Activated naive CD8-positive, alpha-beta T cell treated with anti-CD3 and anti-CD28 coated beads, Interleukin-2, amount 10 ng/mL, durations not matched to agents 7 days and 5 days (primary cell): Measurements from ENCODE around the gene TMEM161B. TPM values are rescaled to one million over a fixed set of nuclear protein-coding genes. Genes with fewer than 3 reads are reported as not detected.
A peak's percentile ranks its signal among the peaks of the same experiment; 100 is the strongest.
"Not testable (repeated sequence)": the region's sequence is repeated elsewhere in the genome, so short reads cannot be mapped to it uniquely, and the experiment has no call there.

Experiments used
- ATAC-seq: fragments of 150-1000 bp; cut with Tn5 transposase; one replicate; pipeline ENCODE4 v1.10.0; 2021; ENCODE audit warnings: low read depth, moderate library complexity
- POLR2A ChIA-PET: fragments of 350-600 bp; sonication (Branson Sonifier 250); formaldehyde crosslinking; loops from one replicate; lab custom pipeline; 2021; ENCODE audit warnings: antibody characterized with exemption; lab: Charles Lee
- DNase-seq: peaks from one replicate; pipeline ENCODE4 v3.0.0; 2021
- H3K27ac Mint-ChIP-seq: one replicate; pipeline ENCODE4 v1.8.0; 2022; ENCODE audit warnings: mild to moderate bottlenecking, mixed read lengths
- H3K27me3 Mint-ChIP-seq: one replicate; pipeline ENCODE4 v1.8.0; 2022; ENCODE audit warnings: mild to moderate bottlenecking, moderate library complexity, mixed read lengths
- H3K36me3 Mint-ChIP-seq: one replicate; pipeline ENCODE4 v1.8.0; 2021; ENCODE audit warnings: mild to moderate bottlenecking, mixed read lengths
- H3K4me1 Mint-ChIP-seq: one replicate; pipeline ENCODE4 v1.8.0; 2021; ENCODE audit warnings: mixed read lengths
- H3K4me3 Mint-ChIP-seq: one replicate; pipeline ENCODE4 v1.8.0; 2022; ENCODE audit warnings: mild to moderate bottlenecking, moderate library complexity, mixed read lengths
- H3K9me3 Mint-ChIP-seq: one replicate; pipeline ENCODE4 v1.8.0; 2021; ENCODE audit warnings: mixed read lengths
- total RNA-seq, 2 experiments: library from RNA; stranded (reverse); gene quantifications; one replicate each; pipeline ENCODE4 v1.2.3, GENCODE V29; 2021

Gene TMEM161B
- total RNA-seq, 2 experiments from 2014 or later: 27.3 to 31.5 TPM

GRCh38 chr5:88264565-88264964, 4.1 kb downstream of the TMEM161B start:
- H3K27ac Mint-ChIP-seq, H3K9me3 Mint-ChIP-seq, H3K4me3 Mint-ChIP-seq, H3K27me3 Mint-ChIP-seq, POLR2A ChIA-PET, ATAC-seq, DNase-seq: not testable (repeated sequence)
- H3K36me3 Mint-ChIP-seq: peaks cover 47% of the 10 kb centered on the region
- H3K4me1 Mint-ChIP-seq: peaks cover 21% of the 10 kb centered on the region

GRCh38 chr5:88263349-88263748, 5.3 kb downstream of the TMEM161B start:
- DNase-seq (no peak), ATAC-seq (no peak)
- peaks cover 20% of the 10 kb centered on the region for H3K4me1 Mint-ChIP-seq
- H3K36me3 Mint-ChIP-seq: peaks cover 47% of the 10 kb centered on the region
- H3K27me3 Mint-ChIP-seq: no peaks in the 10 kb centered on the region
- POLR2A ChIA-PET: no interaction called here
- no peaks in the 10 kb centered on the region for H3K9me3 Mint-ChIP-seq
- H3K4me3 Mint-ChIP-seq: no peak overlapping the region
- H3K27ac Mint-ChIP-seq: no peak overlapping the region

- POLR2A ChIA-PET: no interaction called here
- Mint-ChIP-seq H3K9me3 (no peaks in the 10 kb centered on the region), H3K4me3 (no peak overlapping the region), H3K4me1 (peaks cover 14% of the 10 kb centered on the region), H3K27me3 (no peaks in the 10 kb centered on the region), H3K27ac (no peak overlapping the region), H3K36me3 (peaks cover 44% of the 10 kb centered on the region)
- DNase-seq (no peak), ATAC-seq (no peak)
These were observed 6.5 kb downstream of the TMEM161B start for GRCh38 chr5:88262116-88262515.

- H3K27ac Mint-ChIP-seq: no peak overlapping the region
- peaks cover 29% of the 10 kb centered on the region for H3K36me3 Mint-ChIP-seq
- H3K9me3 Mint-ChIP-seq: no peaks in the 10 kb centered on the region
- H3K4me1 Mint-ChIP-seq: peaks cover 5% of the 10 kb centered on the region
- H3K4me3 Mint-ChIP-seq: no peak overlapping the region
- POLR2A ChIA-PET: no interaction called here
- DNase-seq: no peak
- ATAC-seq: no peak
- H3K27me3 Mint-ChIP-seq: no peaks in the 10 kb centered on the region
These were observed 10.0 kb downstream of the TMEM161B start for GRCh38 chr5:88258636-88259035.

GRCh38 chr5:88256872-88257271, 11.8 kb downstream of the TMEM161B start:
- H3K4me1 Mint-ChIP-seq: peaks cover 4% of the 10 kb centered on the region
- no peaks in the 10 kb centered on the region for H3K9me3 Mint-ChIP-seq
- DNase-seq (no peak), ATAC-seq (no peak)
- POLR2A ChIA-PET: no interaction called here
- no peak overlapping the region for H3K27ac Mint-ChIP-seq
- H3K4me3 Mint-ChIP-seq: no peak overlapping the region
- no peaks in the 10 kb centered on the region for H3K27me3 Mint-ChIP-seq
- peaks cover 33% of the 10 kb centered on the region for H3K36me3 Mint-ChIP-seq

- ATAC-seq: no peak
- H3K27me3 Mint-ChIP-seq: no peaks in the 10 kb centered on the region
- POLR2A ChIA-PET: no interaction called here
- H3K36me3 Mint-ChIP-seq: peaks cover 28% of the 10 kb centered on the region
- no peaks in the 10 kb centered on the region for H3K9me3 Mint-ChIP-seq
- no peak for DNase-seq
- peaks cover 4% of the 10 kb centered on the region for H3K4me1 Mint-ChIP-seq
- no peak overlapping the region for H3K4me3 Mint-ChIP-seq
- no peak overlapping the region for H3K27ac Mint-ChIP-seq
These were observed 12.6 kb downstream of the TMEM161B start for GRCh38 chr5:88256037-88256436.

GRCh38 chr5:88254320-88254719, 14.3 kb downstream of the TMEM161B start:
- no peak overlapping the region for H3K4me3 Mint-ChIP-seq
- H3K27ac Mint-ChIP-seq: no peak overlapping the region
- POLR2A ChIA-PET: no interaction called here
- H3K27me3 Mint-ChIP-seq: no peaks in the 10 kb centered on the region
- H3K9me3 Mint-ChIP-seq: no peaks in the 10 kb centered on the region
- no peak for ATAC-seq
- peaks cover 11% of the 10 kb centered on the region for H3K4me1 Mint-ChIP-seq
- DNase-seq: no peak
- H3K36me3 Mint-ChIP-seq: peaks cover 40% of the 10 kb centered on the region

GRCh38 chr5:88251048-88251711, 17.5 kb downstream of the TMEM161B start:
- H3K27ac Mint-ChIP-seq: peak overlapping the region; percentile 56
- H3K4me3 Mint-ChIP-seq: no peak overlapping the region
- ATAC-seq (peak; percentile 65), DNase-seq (no peak)
- H3K4me1 Mint-ChIP-seq: peaks cover 14% of the 10 kb centered on the region
- peaks cover 2% of the 10 kb centered on the region for H3K9me3 Mint-ChIP-seq
- no peaks in the 10 kb centered on the region for H3K27me3 Mint-ChIP-seq
- POLR2A ChIA-PET: no interaction called here
- H3K36me3 Mint-ChIP-seq: peaks cover 41% of the 10 kb centered on the region

- no peak overlapping the region for H3K27ac Mint-ChIP-seq
- H3K4me3 Mint-ChIP-seq: no peak overlapping the region
- no peak for DNase-seq
- ATAC-seq: no peak
- H3K4me1 Mint-ChIP-seq: peaks cover 13% of the 10 kb centered on the region
- POLR2A ChIA-PET: no interaction called here
- peaks cover 2% of the 10 kb centered on the region for H3K9me3 Mint-ChIP-seq
- no peaks in the 10 kb centered on the region for H3K27me3 Mint-ChIP-seq
- peaks cover 41% of the 10 kb centered on the region for H3K36me3 Mint-ChIP-seq
These were observed 18.6 kb downstream of the TMEM161B start for GRCh38 chr5:88250010-88250409.

GRCh38 chr5:88248743-88249540, 19.7 kb downstream of the TMEM161B start:
- peaks cover 38% of the 10 kb centered on the region for H3K36me3 Mint-ChIP-seq
- H3K27ac Mint-ChIP-seq: no peak overlapping the region
- ATAC-seq (no peak), DNase-seq (no peak)
- H3K4me1 Mint-ChIP-seq: peaks cover 15% of the 10 kb centered on the region
- peaks cover 4% of the 10 kb centered on the region for H3K9me3 Mint-ChIP-seq
- POLR2A ChIA-PET: no interaction called here
- no peak overlapping the region for H3K4me3 Mint-ChIP-seq
- H3K27me3 Mint-ChIP-seq: no peaks in the 10 kb centered on the region

GRCh38 chr5:88248094-88248493, 20.6 kb downstream of the TMEM161B start:
- DNase-seq (no peak), ATAC-seq (no peak)
- no peaks in the 10 kb centered on the region for H3K27me3 Mint-ChIP-seq
- H3K9me3 Mint-ChIP-seq: peaks cover 4% of the 10 kb centered on the region
- POLR2A ChIA-PET: no interaction called here
- H3K4me1 Mint-ChIP-seq: peaks cover 15% of the 10 kb centered on the region
- no peak overlapping the region for H3K4me3 Mint-ChIP-seq
- peaks cover 36% of the 10 kb centered on the region for H3K36me3 Mint-ChIP-seq
- H3K27ac Mint-ChIP-seq: no peak overlapping the region

- peaks cover 4% of the 10 kb centered on the region for H3K9me3 Mint-ChIP-seq
- no peaks in the 10 kb centered on the region for H3K27me3 Mint-ChIP-seq
- ATAC-seq (no peak), DNase-seq (no peak)
- peaks cover 25% of the 10 kb centered on the region for H3K36me3 Mint-ChIP-seq
- POLR2A ChIA-PET: no interaction called here
- no peak overlapping the region for H3K27ac Mint-ChIP-seq
- peaks cover 11% of the 10 kb centered on the region for H3K4me1 Mint-ChIP-seq
- no peak overlapping the region for H3K4me3 Mint-ChIP-seq
These were observed 22.8 kb downstream of the TMEM161B start for GRCh38 chr5:88245893-88246244.

GRCh38 chr5:88245241-88245892, 23.3 kb downstream of the TMEM161B start:
- H3K27me3 Mint-ChIP-seq: no peaks in the 10 kb centered on the region
- H3K36me3 Mint-ChIP-seq: peaks cover 21% of the 10 kb centered on the region
- ATAC-seq (no peak), DNase-seq (no peak)
- H3K4me1 Mint-ChIP-seq: peaks cover 9% of the 10 kb centered on the region
- H3K4me3 Mint-ChIP-seq: no peak overlapping the region
- POLR2A ChIA-PET: no interaction called here
- peaks cover 4% of the 10 kb centered on the region for H3K9me3 Mint-ChIP-seq
- no peak overlapping the region for H3K27ac Mint-ChIP-seq

- peaks cover 4% of the 10 kb centered on the region for H3K9me3 Mint-ChIP-seq
These were observed 24.0 kb downstream of the TMEM161B start for GRCh38 chr5:88244686-88245085.

More at GRCh38 chr5:88244686-88245085, 24.0 kb downstream of the TMEM161B start:
- DNase-seq (no peak), ATAC-seq (no peak)
- Mint-ChIP-seq H3K27ac (no peak overlapping the region), H3K36me3 (peaks cover 17% of the 10 kb centered on the region), H3K27me3 (no peaks in the 10 kb centered on the region), H3K4me1 (peaks cover 7% of the 10 kb centered on the region), H3K4me3 (no peak overlapping the region)
- POLR2A ChIA-PET: no interaction called here
